Uterus (tissue), 4 donors: Measurements from ENCODE around the gene EIF4EBP2. TPM values are rescaled to one million over a fixed set of nuclear protein-coding genes. Genes with fewer than 3 reads are reported as not detected.

Experiments
- DNase-seq, 2 donors: peaks; one replicate each; pipeline ENCODE4 v3.0.0-alpha.2; 2019 to 2020
- H3K27ac ChIP-seq, 2 donors: fragments of 200-600 bp; sonication (generic); 1 replicate in 1 of 2; 2 replicates in 1 of 2; pipeline ENCODE4 v1.5.1; 2016 to 2018
- H3K27me3 ChIP-seq, 2 donors: fragments of 200-600 bp; sonication (generic); one replicate each; pipeline ENCODE4 v1.5.1; 2018 to 2019; ENCODE audit warnings: control low read depth in 1 of 2
- H3K36me3 ChIP-seq, 2 donors: fragments of 200-600 bp; sonication (generic); one replicate each; pipeline ENCODE4 v1.5.1; 2019; ENCODE audit warnings: control low read depth in 1 of 2
- H3K4me1 ChIP-seq, 2 donors: fragments of 200-600 bp; sonication (generic); one replicate each; pipeline ENCODE4 v1.5.1; 2018 to 2019; ENCODE audit warnings: control low read depth in 1 of 2
- H3K4me3 ChIP-seq, 2 donors: fragments of 200-600 bp; sonication (generic); 1 replicate in 1 of 2; 2 replicates in 1 of 2; pipeline ENCODE4 v1.5.1; 2018 to 2019; ENCODE audit warnings: mild to moderate bottlenecking in 1 of 2
- H3K9me3 ChIP-seq, 2 donors: fragments of 200-600 bp; sonication (generic); one replicate each; pipeline ENCODE4 v1.5.1; 2019; ENCODE audit warnings: control low read depth in 1 of 2
- POLR2A ChIP-seq, 2 donors: fragments of 450-650 bp; IDR thresholded peaks; one replicate each; pipeline ENCODE4 v1.6.1; 2016; ENCODE audit warnings: antibody characterized with exemption in 2 of 2, mild to moderate bottlenecking in 1 of 2, moderate library complexity in 1 of 2
- intact Hi-C: fragments of 100-400 bp; cut with DNase I; formaldehyde crosslinking; loops from one replicate; pipeline ENCODE4 v1.15.1; 2023; ENCODE audit warnings: low total_unique reads
- total RNA-seq, 4 donors: library from RNA; depleted of rRNA in 3 of 4; stranded (reverse); fragments of >200 nt in 3 of 4; gene quantifications; one replicate each; pipeline versions ENCODE4 v1.1.0 to v1.2.4, GENCODE V29; 2014 to 2023
- TF ChIP-seq, protein P1 (sequence below), 4 experiments: fragments of 200-600 bp in 2 of 4; fragments of 450-650 bp in 2 of 4; sonication (generic) in 2 of 4; IDR thresholded peaks; one replicate each; pipeline ENCODE4 v1.5.1; 2016 to 2019; ENCODE audit warnings: antibody characterized with exemption in 4 of 4, mild to moderate bottlenecking in 2 of 4, moderate library complexity in 1 of 4
- donor health status: DM: yes; HTN: yes; CAD: no.

EIF4EBP2 gene
- total RNA-seq, 4 donors from 2014 or later: 26.9 to 70.3 (median 46.3) TPM

DNA sequence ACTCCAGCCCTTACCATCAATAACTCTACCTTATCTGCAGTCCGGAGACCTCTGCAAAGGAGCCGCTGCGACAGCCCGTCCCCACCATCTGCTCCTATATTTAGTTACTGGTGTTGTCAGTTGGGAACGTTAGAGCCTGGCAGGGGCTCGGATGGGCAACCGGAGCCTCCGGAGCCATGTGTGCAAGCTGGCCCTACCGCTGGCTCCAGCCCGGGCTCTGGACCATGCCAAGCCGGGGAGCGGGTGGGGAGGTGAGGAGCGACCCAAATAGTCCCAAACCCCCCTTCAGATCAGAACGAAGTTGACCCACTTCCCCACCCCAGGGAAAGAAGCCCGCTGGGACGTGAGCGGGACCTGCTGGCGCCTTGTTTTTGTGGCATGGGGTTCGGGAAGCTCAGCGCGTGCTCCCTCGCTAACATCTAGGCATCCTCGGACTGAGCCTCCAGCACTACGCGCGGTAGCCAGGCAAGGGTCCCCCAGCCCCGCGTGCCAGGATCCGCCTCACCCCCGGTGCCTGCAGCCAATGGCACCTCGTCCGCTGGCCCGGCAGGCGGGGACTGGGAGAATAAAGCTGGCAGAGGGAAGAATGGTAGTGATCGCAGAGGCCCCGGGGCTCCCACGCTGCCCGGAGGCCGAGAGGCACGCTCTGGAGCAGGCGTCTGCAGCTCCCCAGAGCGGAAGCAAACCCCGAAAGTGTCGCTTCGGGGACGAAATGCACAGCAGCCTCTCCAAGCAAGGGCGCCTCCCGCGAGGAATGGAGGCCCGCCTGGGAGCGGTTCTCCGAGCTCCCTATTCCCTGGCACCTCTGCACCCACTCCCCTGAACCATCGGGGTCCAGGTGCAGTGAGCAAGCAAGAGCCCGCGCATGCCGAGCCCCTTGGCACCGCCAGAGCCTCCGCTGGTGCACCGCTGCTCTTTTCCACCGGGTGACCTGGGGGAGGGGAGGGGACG lies 22.2 kb upstream of the EIF4EBP2 start:
- intact Hi-C loops: no loop called here
- no peak for TF ChIP-seq POLR2A (IDR thresholded peaks at IDR 0.05)
- TF ChIP-seq, protein P1, sequence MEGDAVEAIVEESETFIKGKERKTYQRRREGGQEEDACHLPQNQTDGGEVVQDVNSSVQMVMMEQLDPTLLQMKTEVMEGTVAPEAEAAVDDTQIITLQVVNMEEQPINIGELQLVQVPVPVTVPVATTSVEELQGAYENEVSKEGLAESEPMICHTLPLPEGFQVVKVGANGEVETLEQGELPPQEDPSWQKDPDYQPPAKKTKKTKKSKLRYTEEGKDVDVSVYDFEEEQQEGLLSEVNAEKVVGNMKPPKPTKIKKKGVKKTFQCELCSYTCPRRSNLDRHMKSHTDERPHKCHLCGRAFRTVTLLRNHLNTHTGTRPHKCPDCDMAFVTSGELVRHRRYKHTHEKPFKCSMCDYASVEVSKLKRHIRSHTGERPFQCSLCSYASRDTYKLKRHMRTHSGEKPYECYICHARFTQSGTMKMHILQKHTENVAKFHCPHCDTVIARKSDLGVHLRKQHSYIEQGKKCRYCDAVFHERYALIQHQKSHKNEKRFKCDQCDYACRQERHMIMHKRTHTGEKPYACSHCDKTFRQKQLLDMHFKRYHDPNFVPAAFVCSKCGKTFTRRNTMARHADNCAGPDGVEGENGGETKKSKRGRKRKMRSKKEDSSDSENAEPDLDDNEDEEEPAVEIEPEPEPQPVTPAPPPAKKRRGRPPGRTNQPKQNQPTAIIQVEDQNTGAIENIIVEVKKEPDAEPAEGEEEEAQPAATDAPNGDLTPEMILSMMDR (IDR thresholded peaks at IDR 0.05): no peak

DNA sequence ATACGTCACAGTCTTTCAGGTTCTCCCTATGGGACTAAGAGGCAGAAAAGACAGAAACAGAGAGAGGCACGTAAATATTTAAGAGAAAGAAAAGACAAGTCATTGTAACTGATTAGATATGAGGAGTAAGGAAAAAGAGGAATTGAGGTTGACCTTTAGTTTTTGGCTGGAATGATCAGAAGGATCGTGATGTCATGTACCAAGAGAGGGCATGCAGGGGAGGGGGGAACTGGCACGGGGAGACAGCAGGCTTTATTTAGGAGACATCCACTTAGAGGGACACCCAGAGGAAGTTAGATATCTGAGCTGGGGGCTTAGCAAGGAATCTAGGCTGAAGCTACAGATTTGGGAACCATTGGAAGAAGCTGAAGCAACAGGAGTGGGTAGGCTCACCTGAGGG lies 12.3 kb upstream of the EIF4EBP2 start:
- Histone ChIP-seq H3K27me3 (no peaks in the 10 kb centered on the region), H3K9me3 (no peaks in the 10 kb centered on the region), H3K36me3 (no peaks in the 10 kb centered on the region), H3K27ac (no peak overlapping the region), H3K4me1 (no peaks in the 10 kb centered on the region), H3K4me3 (no peak overlapping the region)
- no peak for DNase-seq
- intact Hi-C loops: no loop called here
- TF ChIP-seq, protein P1 (IDR thresholded peaks at IDR 0.05): no peak
- TF ChIP-seq POLR2A (IDR thresholded peaks at IDR 0.05): no peak

More for the DNA sequence above, 22.2 kb upstream of the EIF4EBP2 start:
- peaks cover 3 to 5% of the 10 kb centered on the region in 2 donors for H3K4me1 ChIP-seq
- H3K9me3 ChIP-seq: peaks cover 0 to 3% of the 10 kb centered on the region in 2 donors
- H3K27ac ChIP-seq: peak overlapping the region; percentile 62 to 67
- H3K36me3 ChIP-seq: no peaks in the 10 kb centered on the region
- peak; percentile 33 to 44 for DNase-seq
- no peaks in the 10 kb centered on the region for H3K27me3 ChIP-seq
- H3K4me3 ChIP-seq: peak overlapping the region; percentile 60 to 76

DNA sequence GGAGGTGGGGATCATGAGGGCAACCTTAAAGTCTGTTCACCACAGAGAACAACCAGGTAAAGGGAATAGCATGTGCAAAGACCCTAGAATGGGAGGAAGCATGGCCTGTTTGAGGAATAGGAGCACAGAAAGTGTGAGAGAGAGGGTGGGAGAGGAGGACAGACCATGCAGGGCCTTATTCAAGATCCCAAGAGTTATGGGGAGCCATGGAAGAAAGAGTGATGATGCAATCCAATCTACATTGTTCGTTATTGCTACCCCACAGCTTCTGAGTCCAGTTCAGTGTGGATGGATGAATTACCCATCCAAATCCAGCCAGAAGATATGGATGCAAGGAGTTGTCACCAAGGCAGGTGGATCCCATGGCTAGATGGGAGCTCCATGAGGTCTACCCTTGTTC lies 7.8 kb upstream of the EIF4EBP2 start:
- DNase-seq: no peak
- TF ChIP-seq POLR2A (IDR thresholded peaks at IDR 0.05): no peak
- TF ChIP-seq, protein P1 (IDR thresholded peaks at IDR 0.05): no peak

DNA sequence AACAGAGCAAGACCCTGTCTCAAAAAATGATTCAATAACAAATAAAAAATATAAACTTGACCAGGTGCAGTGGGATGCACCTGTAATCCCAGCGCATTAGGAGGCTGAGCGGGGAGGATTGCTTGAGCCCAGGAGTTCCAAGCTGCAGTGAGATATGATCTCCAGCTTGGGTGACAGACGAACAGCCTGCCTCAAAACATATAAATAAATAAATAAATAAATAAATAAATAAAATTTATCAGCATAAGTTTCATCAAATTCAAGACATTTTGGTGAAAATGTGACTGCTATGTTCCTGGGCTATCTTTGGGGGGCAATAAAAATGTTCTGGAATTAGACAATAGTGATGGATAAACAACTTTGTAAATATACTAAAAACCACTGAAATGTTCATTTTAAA lies 4.8 kb upstream of the EIF4EBP2 start:
- Histone ChIP-seq H3K4me3 (no peak overlapping the region), H3K4me1 (no peaks in the 10 kb centered on the region), H3K27ac (no peak overlapping the region), H3K9me3 (no peaks in the 10 kb centered on the region), H3K27me3 (no peaks in the 10 kb centered on the region), H3K36me3 (no peaks in the 10 kb centered on the region)
- DNase-seq: no peak
- no peak for TF ChIP-seq POLR2A (IDR thresholded peaks at IDR 0.05)
- TF ChIP-seq, protein P1 (IDR thresholded peaks at IDR 0.05): no peak
- intact Hi-C loops: no loop called here

More for the DNA sequence above, 7.8 kb upstream of the EIF4EBP2 start:
- H3K4me1 ChIP-seq: no peaks in the 10 kb centered on the region
- intact Hi-C loops: no loop called here
- no peak overlapping the region for H3K4me3 ChIP-seq
- H3K36me3 ChIP-seq: no peaks in the 10 kb centered on the region
- H3K27me3 ChIP-seq: no peaks in the 10 kb centered on the region
- H3K9me3 ChIP-seq: no peaks in the 10 kb centered on the region
- no peak overlapping the region for H3K27ac ChIP-seq

DNA sequence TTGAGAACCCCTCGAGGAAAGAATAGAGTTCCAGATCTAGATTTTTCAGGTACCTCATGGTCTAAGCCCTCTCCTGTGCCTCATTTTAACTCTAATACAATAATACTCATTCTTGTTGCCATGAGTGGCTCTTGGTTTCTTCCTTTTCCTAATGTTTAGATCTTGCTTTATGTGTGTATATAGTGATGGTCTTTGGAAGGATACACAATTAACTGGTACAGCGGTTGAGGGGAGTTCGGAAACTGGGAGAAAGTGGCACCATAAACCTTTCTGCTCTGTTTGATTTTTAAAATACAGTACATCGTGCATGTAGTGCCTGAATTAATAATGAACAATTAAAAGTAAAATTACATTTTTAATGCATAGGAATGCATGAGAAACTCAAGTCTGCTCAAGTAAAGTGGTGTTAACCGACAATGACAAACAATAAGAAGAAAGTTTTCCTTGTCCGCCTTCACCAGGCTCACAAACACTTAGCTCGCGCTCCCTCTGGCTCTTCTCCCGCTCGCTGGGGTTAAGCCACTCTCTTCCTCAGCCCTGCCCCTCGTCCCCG lies 386 bp upstream of the EIF4EBP2 start:
- no peaks in the 10 kb centered on the region for H3K36me3 ChIP-seq
- no peak for DNase-seq
- H3K27ac ChIP-seq: peak overlapping the region; percentile 97
- H3K4me1 ChIP-seq: peaks cover 0 to 8% of the 10 kb centered on the region in 2 donors
- no peaks in the 10 kb centered on the region for H3K27me3 ChIP-seq
- intact Hi-C loops: no loop called here
- peak overlapping the region; percentile 62 to 92 for H3K4me3 ChIP-seq
- no peaks in the 10 kb centered on the region for H3K9me3 ChIP-seq
- TF ChIP-seq, protein P1 (IDR thresholded peaks at IDR 0.05): no peak
- no peak for TF ChIP-seq POLR2A (IDR thresholded peaks at IDR 0.05)
